ENCODE data around the gene MAP3K7CL. TPM values are rescaled to one million over a fixed set of nuclear protein-coding genes. Genes with fewer than 3 reads are reported as not detected.
A peak's percentile ranks its signal among the peaks of the same experiment; 100 is the strongest.

Gene MAP3K7CL, protein sequence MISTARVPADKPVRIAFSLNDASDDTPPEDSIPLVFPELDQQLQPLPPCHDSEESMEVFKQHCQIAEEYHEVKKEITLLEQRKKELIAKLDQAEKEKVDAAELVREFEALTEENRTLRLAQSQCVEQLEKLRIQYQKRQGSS
- polyA plus RNA-seq (ENCODE audit: insufficient read length in 12 of 12), result 10 to 100 TPM in 11 of 12 donors, not detected in 1; 26.4 to 96.9 (median 83.5) TPM
- long read RNA-seq, donor 1, result 0 reads
- long read RNA-seq, donor 2, transcript MAP3K7CL-206 (5 exons, 1,904 nt), result major isoform, 25 of 39 reads
- long read RNA-seq, donor 2, transcript MAP3K7CL-213 (4 exons, 835 nt), result minor isoform, 8 of 39 reads
- long read RNA-seq, donor 2, transcript MAP3K7CL-204 (5 exons, 692 nt), result minor isoform, 6 of 39 reads
- long read RNA-seq, donor 2, partial matches to known transcripts, result 0 of 39 reads
- long read RNA-seq, donor 2, other reads (novel, unspliced or antisense), result 0 of 39 reads
- long read RNA-seq, donor 3, transcript MAP3K7CL-206 (5 exons, 1,904 nt), result major isoform, 12 of 15 reads
- long read RNA-seq, donor 3, partial matches to known transcripts, result 0 of 15 reads
- long read RNA-seq, donor 3, other reads (novel, unspliced or antisense), result 0 of 15 reads
- long read RNA-seq, donor 4, transcript MAP3K7CL-204 (5 exons, 692 nt), result major isoform, 5 of 14 reads
- long read RNA-seq, donor 4, partial matches to known transcripts, result 0 of 14 reads
- long read RNA-seq, donor 4, other reads (novel, unspliced or antisense), result 0 of 14 reads
- long read RNA-seq, donor 5, transcript MAP3K7CL-206 (5 exons, 1,904 nt), result major isoform, 27 of 44 reads
- long read RNA-seq, donor 5, transcript MAP3K7CL-204 (5 exons, 692 nt), result minor isoform, 8 of 44 reads
- long read RNA-seq, donor 5, transcript MAP3K7CL-213 (4 exons, 835 nt), result minor isoform, 8 of 44 reads
- long read RNA-seq, donor 5, partial matches to known transcripts, result 0 of 44 reads
- long read RNA-seq, donor 5, other reads (novel, unspliced or antisense), result 0 of 44 reads
- long read RNA-seq, donor 6, transcript MAP3K7CL-206 (5 exons, 1,904 nt), result major isoform, 6 of 9 reads
- long read RNA-seq, donor 6, partial matches to known transcripts, result 0 of 9 reads
- long read RNA-seq, donor 6, other reads (novel, unspliced or antisense), result 0 of 9 reads
- long read RNA-seq, donor 7, transcript MAP3K7CL-206 (5 exons, 1,904 nt), result major isoform, 6 of 7 reads
- long read RNA-seq, donor 7, partial matches to known transcripts, result 0 of 7 reads
- long read RNA-seq, donor 7, other reads (novel, unspliced or antisense), result 0 of 7 reads
- long read RNA-seq, donor 8, transcript MAP3K7CL-213 (4 exons, 835 nt), result minor isoform, 8 of 27 reads
- long read RNA-seq, donor 8, transcript MAP3K7CL-206 (5 exons, 1,904 nt), result major isoform, 16 of 27 reads
- long read RNA-seq, donor 8, partial matches to known transcripts, result 0 of 27 reads
- long read RNA-seq, donor 8, other reads (novel, unspliced or antisense), result 0 of 27 reads
- long read RNA-seq, donor 9, transcript MAP3K7CL-206 (5 exons, 1,904 nt), result major isoform, 6 of 10 reads
- long read RNA-seq, donor 9, partial matches to known transcripts, result 0 of 10 reads
- long read RNA-seq, donor 9, other reads (novel, unspliced or antisense), result 0 of 10 reads
- long read RNA-seq, donor 10, transcript MAP3K7CL-206 (5 exons, 1,904 nt), result major isoform, 11 of 15 reads
- long read RNA-seq, donor 10, partial matches to known transcripts, result 0 of 15 reads
- long read RNA-seq, donor 10, other reads (novel, unspliced or antisense), result 0 of 15 reads
- long read RNA-seq, donor 11, transcript MAP3K7CL-204 (5 exons, 692 nt), result minor isoform, 6 of 29 reads
- long read RNA-seq, donor 11, transcript MAP3K7CL-206 (5 exons, 1,904 nt), result major isoform, 19 of 29 reads
- long read RNA-seq, donor 11, partial matches to known transcripts, result 0 of 29 reads
- long read RNA-seq, donor 11, other reads (novel, unspliced or antisense), result 0 of 29 reads

DNA sequence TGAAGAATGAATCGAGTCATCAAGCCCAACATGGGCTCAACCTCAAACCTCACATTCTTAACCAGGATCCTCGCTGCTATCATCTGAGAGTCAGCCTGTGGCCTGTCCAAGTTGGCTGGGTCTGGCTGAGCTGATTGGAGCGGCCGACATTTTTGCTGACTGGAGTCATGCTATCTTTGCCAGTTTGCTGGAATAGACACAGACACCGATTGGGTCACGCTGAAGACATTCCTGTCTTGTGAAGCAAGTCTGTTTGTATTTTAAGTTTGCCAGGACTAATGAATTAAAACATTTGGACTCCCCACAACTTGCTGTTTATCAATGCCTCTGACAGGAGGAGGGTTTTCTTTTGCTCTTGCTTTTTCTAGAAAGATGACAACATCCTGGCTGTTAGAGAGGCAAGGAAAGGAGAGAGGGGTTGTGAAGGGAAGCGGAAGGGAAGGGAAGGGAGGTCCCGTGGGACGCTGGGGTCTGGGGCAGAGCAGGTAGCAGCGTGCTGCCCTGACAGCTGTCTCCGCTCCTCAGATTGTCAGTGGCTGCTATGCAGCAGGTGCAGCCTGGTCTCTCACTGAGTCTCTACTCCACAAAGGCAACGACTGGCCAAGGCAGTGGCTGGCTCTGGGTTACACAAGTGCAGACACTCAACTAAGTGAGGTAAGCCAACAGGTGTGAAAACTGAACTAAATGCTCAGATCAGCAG lies at the start of gene MAP3K7CL:
Gene MAP3K7CL, plus strand, starts transcription at position 375 of the 700 bp plus-strand sequence. CDS start 2,701 bp downstream, outside the sequence.
- DNase-seq, result no peak

DNA sequence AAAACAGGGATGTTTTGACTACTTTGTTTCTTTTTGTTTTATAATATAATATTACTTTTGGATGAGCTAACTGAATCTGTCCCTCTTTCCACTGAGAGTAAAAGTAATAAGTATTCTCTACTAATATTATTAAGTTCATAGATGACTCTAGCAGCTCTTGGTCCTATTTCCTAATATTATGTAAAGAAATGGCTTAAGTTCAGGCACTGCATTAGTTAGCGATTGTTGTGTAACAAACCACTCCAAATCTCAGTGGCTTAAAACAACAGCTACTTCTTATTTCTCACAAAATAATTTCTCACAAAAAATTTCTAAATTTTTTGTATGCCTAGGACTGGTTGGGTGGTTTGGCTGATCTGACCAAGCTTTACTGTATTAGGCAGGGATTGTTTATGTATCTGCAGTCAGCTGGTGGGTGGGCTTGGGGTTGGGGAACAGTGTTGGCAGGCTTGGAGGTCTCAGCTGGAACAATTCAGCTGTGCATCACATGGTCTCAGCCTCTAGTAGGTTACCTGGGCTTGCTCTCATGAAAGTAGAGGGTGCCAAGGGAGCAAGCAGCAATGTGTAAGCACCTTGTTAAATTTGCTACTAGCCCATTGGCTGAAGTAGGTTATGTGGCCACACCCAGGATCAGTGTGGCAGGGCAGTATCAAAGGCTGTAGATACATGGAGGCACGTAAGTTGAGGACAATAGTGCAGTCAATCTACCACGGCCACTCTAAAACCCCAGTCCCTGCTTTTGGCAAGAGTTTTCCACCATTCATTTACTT lies 48.2 kb upstream of the MAP3K7CL start:
- DNase-seq, result no peak

DNA sequence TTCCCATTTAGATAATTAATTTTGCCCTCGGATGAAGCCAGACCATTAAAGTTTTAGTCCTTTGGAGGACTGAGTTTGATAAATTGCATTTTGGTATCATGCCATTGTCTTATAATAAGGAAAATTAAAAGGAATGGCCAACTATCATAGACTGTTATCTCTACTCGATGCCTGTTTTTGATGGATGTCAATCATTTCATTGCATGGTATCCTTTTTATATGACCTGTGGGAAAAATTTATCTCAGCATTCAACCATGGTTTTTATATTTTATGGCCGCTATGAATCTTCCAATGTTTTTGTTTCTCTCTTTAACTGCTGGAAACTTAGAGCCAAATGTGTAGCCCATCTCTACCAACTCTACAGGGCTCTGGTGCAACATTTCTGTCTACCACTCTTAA lies 47.1 kb upstream of the MAP3K7CL start:
- DNase-seq, result no peak

DNA sequence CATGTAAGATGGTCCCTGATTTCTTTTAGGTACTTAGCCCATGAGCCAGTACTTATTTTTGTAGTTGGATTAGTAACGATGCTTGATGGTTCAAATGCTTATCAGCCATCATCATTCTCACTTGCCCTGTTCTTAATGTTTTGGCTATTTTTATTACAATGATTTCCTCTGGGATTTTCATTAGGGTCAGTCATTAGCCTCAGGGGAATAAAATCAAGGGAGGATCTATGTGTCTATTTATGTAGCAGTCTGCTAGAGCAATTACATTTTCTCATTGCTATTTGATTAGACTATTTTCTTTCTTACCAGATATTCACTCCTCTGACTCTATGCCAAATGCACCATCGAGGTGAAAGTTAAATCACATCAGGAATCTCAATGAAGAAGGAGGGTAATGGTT lies 46.1 kb upstream of the MAP3K7CL start:
- no peak for DNase-seq

DNA sequence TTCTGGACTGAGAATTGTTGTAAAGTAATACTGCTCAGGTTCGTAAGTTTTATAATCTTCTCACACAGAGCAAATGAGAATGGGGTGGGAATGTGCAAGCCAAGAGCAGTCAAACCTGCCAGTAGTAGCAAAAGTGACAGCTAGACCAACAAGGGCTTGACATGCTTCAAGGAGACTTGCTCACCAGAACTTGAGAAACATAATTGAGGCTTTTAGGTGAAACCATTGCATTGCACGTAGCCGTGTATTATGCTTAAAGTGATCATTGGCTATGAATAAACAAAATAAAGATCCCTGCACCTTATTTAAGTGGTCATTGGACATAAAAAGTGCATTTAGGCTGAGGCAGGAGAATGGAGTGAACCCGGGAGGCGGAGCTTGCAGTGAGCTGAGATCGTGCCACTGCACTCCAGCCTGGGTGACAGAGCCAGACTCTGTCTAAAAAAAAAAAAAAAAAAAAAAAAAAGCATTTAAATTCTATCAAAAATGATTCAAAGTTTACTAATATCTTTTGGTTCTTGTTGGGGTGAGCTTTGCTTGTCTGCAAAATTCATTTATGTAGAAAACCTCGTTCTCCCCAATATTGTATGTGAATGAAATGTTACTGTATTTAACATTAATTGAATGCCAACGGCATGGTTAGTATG lies 45.2 kb upstream of the MAP3K7CL start:
- DNase-seq, result no peak

DNA sequence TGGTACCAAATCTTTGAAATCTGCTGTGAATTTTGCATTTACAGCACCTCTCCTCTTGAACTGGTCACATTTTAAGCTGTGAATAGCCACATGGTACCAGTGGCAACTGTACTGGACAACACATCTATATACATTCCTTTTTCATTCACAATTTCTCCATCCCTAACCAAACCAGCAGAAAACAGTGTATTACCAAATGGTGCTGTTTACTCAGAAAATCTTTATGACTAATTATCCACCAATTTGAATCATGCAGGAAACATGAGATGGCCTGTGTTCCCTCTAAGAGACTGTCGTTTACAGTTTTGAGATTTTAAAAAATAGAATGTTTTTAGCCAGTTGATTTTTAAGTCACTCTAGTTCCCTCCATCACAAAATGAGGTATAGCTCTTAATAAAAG lies 39.4 kb upstream of the MAP3K7CL start:
- no peak for DNase-seq

DNA sequence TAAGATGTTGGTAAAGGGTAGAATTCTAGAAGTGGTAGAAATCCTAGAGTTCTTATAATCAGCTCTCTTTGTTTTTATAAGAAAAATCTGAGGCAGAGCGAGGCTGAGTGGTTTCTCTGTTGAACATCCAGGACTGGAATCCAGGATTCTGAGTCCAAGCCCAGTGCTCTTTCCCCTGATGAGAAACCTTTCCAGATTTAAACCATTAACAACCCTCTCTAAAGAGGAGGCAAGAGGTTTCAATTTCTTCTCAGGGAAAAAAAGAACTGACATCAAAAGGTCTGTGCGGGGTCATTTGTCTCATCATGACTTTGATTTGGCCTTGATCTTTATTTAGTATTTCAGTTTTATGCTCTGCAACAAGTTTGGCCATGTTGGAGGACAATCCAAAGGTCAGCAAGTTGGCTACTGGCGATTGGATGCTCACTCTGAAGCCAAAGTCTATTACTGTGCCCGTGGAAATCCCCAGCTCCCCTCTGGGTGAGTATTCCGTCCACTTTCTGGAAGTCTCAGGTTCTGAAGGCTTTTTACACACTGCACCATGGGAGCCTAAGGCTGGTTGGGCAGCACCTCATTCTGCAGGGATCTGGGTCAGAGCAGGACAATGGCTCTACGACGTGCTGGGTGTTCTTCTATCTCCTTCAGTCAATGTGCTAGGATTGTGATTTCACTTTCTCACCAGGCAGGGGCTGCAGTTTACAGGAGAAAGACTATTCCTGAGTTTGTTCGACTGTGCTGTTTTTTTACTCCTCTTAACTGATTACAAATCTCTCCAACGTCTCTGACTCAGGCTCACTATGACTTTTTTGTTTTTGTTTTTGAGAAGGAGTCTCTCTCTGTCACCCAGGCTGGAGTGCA lies 38.1 kb upstream of the MAP3K7CL start:
- DNase-seq, result no peak

DNA sequence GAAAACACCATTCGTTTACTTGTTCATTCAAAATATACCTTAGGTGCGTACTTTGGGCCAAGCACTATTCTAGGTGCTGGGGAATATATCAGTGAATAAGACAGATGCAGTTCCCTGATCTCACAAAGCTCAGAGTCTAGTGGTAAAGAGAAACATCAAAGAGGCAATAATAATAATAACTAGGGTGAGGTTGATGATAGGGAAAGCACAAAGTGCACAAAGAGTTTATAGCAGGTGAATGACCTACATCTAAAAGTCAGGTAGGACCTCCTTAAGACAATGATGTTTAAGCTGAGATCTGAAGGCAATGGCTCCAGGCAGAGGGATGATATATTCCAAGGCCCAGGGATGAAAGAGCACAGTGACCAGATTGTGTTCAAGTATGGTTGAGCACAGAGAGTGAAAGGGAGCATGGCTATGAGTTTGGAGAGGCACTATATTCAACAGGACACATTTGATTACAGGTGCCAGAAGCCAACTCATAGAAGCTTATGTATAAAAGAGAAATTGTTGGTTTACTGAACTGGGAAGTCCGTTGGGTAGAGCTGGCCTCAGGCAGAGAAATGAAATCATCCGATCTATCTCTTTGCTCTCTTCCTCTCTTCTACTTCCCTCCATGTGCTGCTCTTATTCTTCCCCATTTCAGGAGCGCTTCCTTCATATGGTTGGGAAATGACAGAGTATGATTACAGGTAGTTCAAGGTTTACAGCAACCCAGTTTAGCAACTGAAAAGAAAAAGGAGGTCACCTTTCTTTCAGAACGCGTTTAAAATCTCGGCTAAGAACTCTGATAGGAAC lies 34.0 kb upstream of the MAP3K7CL start:
- DNase-seq, result no peak

DNA sequence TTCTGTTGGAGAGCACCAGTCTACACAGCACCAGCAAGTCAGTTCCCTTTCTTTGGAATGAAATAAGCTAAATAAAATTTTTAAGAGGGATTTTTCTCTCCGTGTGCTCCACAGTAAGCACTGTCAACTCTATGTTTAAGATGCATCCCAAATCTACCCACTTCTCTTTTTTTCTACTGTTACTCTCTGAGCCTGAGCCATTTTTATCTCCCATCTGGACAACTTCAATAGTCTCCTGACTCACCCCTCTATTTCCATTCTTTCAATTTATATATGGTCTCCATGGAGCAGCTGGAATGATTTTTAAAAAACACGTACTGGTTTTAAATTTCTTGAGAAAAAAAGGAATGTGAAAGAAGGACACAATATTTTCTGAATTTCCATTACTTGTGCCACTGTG lies 32.3 kb upstream of the MAP3K7CL start:
- DNase-seq, result no peak

DNA sequence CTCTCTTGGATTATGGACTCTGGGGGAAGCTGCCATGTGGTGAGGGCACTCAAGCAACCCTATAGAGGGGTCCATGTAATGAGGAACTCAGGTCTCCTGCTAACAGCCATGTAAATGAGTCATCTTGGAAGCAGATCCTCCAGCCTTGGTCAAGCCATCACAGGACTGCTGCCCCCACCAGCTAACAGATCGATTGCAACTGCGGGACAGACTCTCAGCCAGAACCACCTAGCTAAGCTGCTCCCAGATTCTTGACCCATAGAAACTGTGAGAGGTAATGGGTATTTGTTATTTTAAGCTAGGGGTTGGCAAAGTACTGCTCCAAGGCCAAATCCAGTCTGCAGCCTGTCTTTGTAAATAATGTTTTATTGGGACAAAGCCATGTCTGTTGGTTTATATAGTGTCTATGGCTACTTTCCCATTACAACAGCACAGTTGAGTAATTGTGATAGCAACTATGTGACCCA lies 27.6 kb upstream of the MAP3K7CL start:
- DNase-seq, result no peak

DNA sequence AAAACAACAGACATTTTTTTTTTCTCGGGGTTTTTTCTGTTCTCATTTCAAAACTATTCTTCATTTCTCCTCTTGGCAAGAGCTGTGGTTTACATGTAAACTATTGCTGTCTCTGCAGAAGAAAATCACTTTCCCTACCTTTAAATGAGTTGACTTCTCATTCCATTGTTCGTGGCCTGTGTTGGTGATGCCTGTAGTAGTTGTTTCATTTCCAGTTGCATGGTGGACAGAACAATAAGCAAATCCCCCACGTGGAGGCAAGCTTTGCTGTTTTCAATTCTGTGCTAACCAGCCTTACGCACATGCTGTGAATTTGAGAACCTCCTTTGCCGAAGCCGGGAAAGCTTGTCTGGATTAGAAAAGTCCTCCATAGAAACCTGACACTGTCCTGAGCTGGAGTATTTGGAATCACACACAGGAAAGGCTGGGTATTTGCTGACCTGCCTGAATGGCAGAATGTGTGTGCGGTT lies 26.2 kb upstream of the MAP3K7CL start:
- peak; percentile 15 for DNase-seq

DNA sequence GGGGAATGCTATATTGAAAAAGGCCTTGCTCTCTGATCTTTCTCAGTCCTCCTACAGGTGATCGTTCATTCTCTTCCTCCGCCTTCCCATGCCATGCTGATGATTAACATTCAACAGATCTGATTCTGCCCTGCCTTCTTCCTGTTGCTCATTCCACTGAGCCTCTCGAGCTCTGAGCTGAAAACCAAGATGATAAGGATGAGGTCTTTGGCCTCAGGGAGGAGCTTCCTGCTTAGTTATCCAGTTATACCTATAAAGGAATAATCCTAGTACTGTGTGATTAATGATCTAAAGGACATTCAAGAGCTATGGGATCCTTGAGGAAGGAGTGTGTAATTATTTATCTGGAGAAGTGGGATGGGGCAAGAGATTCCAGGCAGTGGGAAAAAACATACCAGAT lies 25.2 kb upstream of the MAP3K7CL start:
- DNase-seq, result no peak

DNA sequence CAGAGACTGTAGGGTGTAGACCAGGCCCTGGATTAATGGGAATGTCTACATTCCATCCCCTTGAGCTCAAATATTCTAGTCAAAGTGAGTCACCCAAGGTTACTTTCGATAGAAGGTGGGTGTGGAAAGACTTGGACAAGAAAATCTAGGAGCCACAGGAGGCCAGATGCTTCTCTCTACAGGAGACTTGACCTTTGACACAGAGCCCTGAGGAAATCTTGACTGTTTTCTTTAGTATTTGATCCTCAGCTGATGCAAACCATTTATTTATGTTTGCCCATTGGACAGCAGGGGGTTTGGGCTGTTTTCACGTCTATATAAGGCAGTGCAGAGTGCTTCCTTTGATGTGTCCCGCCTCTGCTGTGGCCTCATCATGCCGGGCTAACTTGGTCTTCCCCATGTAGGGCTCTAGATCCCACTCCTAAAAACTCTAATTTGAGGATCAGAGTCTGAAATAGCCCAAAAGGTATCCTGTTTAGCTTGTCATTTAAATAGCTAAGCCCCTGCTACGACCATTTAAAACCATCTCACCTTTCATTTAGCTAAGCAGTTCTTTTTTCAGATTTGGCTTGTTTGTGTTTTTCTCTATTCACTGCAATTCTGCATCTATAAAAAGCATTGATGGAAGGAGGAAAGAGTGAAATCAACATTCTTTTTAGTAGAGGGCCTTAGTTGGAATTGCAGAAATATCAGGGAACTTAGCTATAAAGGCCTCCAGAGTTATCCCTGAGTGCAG lies 15.5 kb upstream of the MAP3K7CL start:
- DNase-seq, result no peak

DNA sequence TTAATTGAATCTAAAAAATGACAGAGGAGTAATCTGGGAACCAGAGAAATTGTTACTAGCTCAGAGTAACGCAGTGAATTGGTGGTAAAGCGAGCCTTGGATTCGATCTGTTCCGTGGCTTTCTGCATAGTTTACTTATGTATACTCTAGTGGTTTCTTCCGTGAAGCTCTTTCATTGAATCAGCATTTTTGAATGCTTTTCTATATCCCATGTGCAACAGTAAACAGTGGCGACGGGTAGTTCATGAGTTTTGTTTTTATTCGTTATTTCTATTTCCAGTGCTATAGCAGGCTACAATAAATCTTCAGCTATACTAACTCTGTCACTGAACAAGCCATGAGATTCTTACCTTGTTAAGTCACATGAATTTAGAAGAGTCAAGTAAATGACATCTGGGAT lies 14.5 kb upstream of the MAP3K7CL start:
- DNase-seq, result no peak

DNA sequence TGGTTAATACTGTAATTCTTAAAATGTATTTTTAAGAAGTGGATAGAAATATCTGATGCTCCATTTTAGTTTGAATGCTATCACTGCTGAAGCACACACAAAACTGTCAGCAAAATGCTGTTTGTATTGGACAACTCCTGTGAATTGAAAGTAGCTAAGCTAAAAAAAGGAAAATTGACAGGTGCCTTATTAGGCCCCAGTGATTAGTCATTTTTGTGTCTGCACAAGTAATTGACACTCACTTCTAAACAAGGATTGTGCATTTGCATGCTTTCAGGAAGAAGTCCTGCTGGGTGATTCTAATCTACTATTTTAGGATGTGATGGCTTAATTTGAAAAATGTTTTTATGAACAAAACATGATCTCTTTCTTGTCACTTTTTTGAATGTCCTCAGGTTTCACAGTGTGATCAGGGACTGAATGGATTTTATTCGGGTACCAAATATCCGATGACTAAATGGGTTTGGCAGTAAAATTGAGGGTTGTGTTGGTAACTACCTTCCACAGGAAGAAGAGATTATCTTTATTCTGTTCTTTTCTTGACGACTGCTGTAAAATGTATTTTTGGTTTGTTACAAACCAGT lies 13.0 kb upstream of the MAP3K7CL start:
- DNase-seq, result no peak

Data from muscle of arm (tissue), 14 donors.